Neuronal stem cell (in vitro differentiated cells): Measurements from ENCODE around the gene RGS6.

Experiments
- DNase-seq: peaks from one replicate; pipeline ENCODE4 v3.0.0-alpha.2; 2013; ENCODE audit warnings: low spot score
- H2AFZ ChIP-seq: one replicate; pipeline ENCODE4 v1.6.1; 2013; ENCODE audit warnings: mild to moderate bottlenecking, low read length, inconsistent platforms
- H2AK5ac ChIP-seq: 2 replicates; pipeline ENCODE4 v1.6.1; 2013; ENCODE audit warnings: low read depth, mild to moderate bottlenecking, inconsistent platforms, low read length, moderate library complexity, mixed read lengths
- H2BK120ac ChIP-seq: 2 replicates; pipeline ENCODE4 v1.6.1; 2013; ENCODE audit warnings: low read depth, mild to moderate bottlenecking, inconsistent platforms, low read length, moderate library complexity, mixed read lengths
- H2BK12ac ChIP-seq: one replicate; pipeline ENCODE4 v1.6.1; 2013; ENCODE audit warnings: low read length, inconsistent platforms
- H2BK15ac ChIP-seq: 2 replicates; pipeline ENCODE4 v1.6.1; 2013; ENCODE audit warnings: mild to moderate bottlenecking, low read length, inconsistent platforms, mixed read lengths
- H2BK5ac ChIP-seq: one replicate; pipeline ENCODE4 v1.6.1; 2013; ENCODE audit warnings: inconsistent platforms, mild to moderate bottlenecking, low read length, moderate library complexity
- H3K14ac ChIP-seq: one replicate; pipeline ENCODE4 v1.6.1; 2013; ENCODE audit warnings: low read length, inconsistent platforms
- H3K18ac ChIP-seq: 2 replicates; pipeline ENCODE4 v1.6.1; 2013; ENCODE audit warnings: low read length, inconsistent platforms
- H3K23ac ChIP-seq: 2 replicates; pipeline ENCODE4 v1.6.1; 2013; ENCODE audit warnings: low read depth, mild to moderate bottlenecking, mixed read lengths, low read length, inconsistent platforms; ENCODE audit not compliant: poor library complexity
- H3K27ac ChIP-seq: replicated peaks from 3 replicates; pipeline ENCODE4 v1.5.1; 2013; ENCODE audit warnings: low read length, inconsistent platforms
- H3K27me3 ChIP-seq, 3 experiments: 2 replicates each; pipeline ENCODE4 v1.6.1; 2013; ENCODE audit warnings: low read length in 3 of 3, mild to moderate bottlenecking in 2 of 3, inconsistent platforms in 1 of 3, low read depth in 1 of 3, mixed read lengths in 1 of 3, moderate library complexity in 1 of 3; ENCODE audit not compliant: control insufficient read depth in 3 of 3, insufficient read depth in 3 of 3
- H3K36me3 ChIP-seq, 2 donors: replicated peaks in 1 of 2; 2 replicates each; pipeline ENCODE4 v1.6.1; 2013; ENCODE audit warnings: low read length in 2 of 2; ENCODE audit not compliant: control insufficient read depth in 2 of 2, insufficient read depth in 2 of 2
- H3K4ac ChIP-seq: 2 replicates; pipeline ENCODE4 v1.6.1; 2013; ENCODE audit warnings: inconsistent platforms, mild to moderate bottlenecking, low read length, moderate library complexity
- H3K4me1 ChIP-seq, 2 donors: 1 replicate in 1 of 2; 2 replicates in 1 of 2; pipeline ENCODE4 v1.6.1; 2013; ENCODE audit warnings: low read length in 2 of 2, low read depth in 1 of 2; ENCODE audit not compliant: control insufficient read depth in 2 of 2, insufficient read depth in 1 of 2
- H3K4me2 ChIP-seq: one replicate; pipeline ENCODE4 v1.6.1; 2013; ENCODE audit warnings: mild to moderate bottlenecking, low read length, inconsistent platforms; ENCODE audit not compliant: insufficient read depth, poor library complexity, severe bottlenecking
- H3K4me3 ChIP-seq, 2 donors: 2 replicates each; pipeline ENCODE4 v1.5.1; 2013; ENCODE audit warnings: low read length in 2 of 2, mild to moderate bottlenecking in 2 of 2, inconsistent platforms in 1 of 2, moderate library complexity in 1 of 2
- H3K79me1 ChIP-seq: one replicate; pipeline ENCODE4 v1.6.1; 2013; ENCODE audit warnings: low read depth, mild to moderate bottlenecking, inconsistent platforms, low read length, moderate library complexity
- H3K9ac ChIP-seq: one replicate; pipeline ENCODE4 v1.6.1; 2013; ENCODE audit warnings: mild to moderate bottlenecking, low read depth, low read length, inconsistent platforms; ENCODE audit not compliant: poor library complexity
- H3K9me3 ChIP-seq, 2 donors: replicated peaks in 1 of 2; 2 replicates each; pipeline versions ENCODE3 to v1.6.1; 2013; ENCODE audit warnings: low read length in 2 of 2, mild to moderate bottlenecking in 2 of 2, inconsistent platforms in 1 of 2, low read depth in 1 of 2, mixed read lengths in 1 of 2, moderate library complexity in 1 of 2; ENCODE audit not compliant: control insufficient read depth in 2 of 2, insufficient read depth in 1 of 2
- H4K8ac ChIP-seq: one replicate; pipeline ENCODE4 v1.6.1; 2013; ENCODE audit warnings: low read depth, mild to moderate bottlenecking, inconsistent platforms, low read length, moderate library complexity
- H4K91ac ChIP-seq: one replicate; pipeline ENCODE4 v1.6.1; 2013; ENCODE audit warnings: low read length, low read depth, mild to moderate bottlenecking, inconsistent platforms; ENCODE audit not compliant: poor library complexity
- WGBS, 2 donors: extraction: QIAGEN DNeasy Blood & Tissue Kit; methylation state at CpG; one replicate each; pipeline ENCODE4 v1.1.7; 2013; ENCODE audit warnings: missing lambda C conversion rate in 2 of 2, mixed read lengths in 1 of 2; ENCODE audit not compliant: insufficient read length in 2 of 2, insufficient replicate concordance in 1 of 2; ENCODE audit errors: extremely low coverage in 2 of 2; 5-methylcytosine and 5-hydroxymethylcytosine counted together

Gene RGS6

DNA sequence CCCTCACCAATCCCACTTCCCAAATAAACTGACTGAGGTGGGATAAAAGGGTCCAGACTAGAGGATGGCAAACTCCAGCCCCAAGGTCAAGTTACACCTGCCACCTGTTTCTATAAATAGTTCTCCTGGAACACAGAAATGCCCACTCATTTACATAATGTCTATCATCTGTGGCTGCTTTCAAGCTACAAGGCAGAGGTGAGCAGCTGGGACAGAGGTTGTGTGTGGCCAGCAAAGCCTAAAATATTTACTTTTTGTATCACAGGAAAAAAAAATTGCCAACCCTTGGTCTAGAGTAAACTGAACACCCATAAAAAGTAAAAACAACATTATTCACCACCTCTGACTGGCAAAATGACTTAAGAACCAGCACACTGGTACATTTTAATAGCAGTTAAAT, 269.4 kb downstream of the RGS6 start:
- Histone ChIP-seq H3K4me2 (no peak overlapping the region), H3K9ac (no peak overlapping the region), H3K4ac (no peak overlapping the region), H2BK120ac (no peak overlapping the region), H3K9me3 (peaks cover 0 to 2% of the 10 kb centered on the region in 2 donors), H3K36me3 (no peaks in the 10 kb centered on the region), H2BK5ac (no peak overlapping the region), H2BK12ac (no peak overlapping the region), H3K4me3 (no peak overlapping the region), H2BK15ac (no peak overlapping the region), H3K27ac (no peak overlapping the region), H3K79me1 (no peaks in the 10 kb centered on the region), H3K14ac (no peak overlapping the region), H3K27me3 (no peaks in the 10 kb centered on the region), H3K18ac (no peak overlapping the region), H2AFZ (no peak overlapping the region), H4K91ac (no peak overlapping the region), H3K4me1 (no peaks in the 10 kb centered on the region), H2AK5ac (no peak overlapping the region), H4K8ac (no peak overlapping the region), H3K23ac (no peak overlapping the region)
- no peak for DNase-seq

DNA sequence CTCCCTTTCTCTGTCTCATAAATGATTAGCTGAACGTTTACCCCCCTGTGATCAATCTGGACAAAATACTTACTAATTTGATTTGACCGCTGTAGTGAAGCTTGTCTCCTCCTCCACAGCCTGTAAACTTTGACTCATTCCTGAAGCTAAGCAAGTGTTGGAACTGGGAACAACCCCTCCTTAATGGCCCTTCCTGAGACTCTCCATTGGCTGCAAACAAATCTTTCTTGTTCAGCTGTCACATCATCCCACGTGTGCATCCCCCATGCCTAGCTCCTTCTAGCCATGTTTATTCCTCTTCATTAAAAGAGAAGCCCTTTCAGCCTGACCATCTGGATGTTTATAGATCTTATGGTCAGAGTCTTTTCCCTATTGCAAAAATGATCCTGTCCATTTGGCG, 281.2 kb downstream of the RGS6 start:
- Histone ChIP-seq H4K8ac (no peak overlapping the region), H2AK5ac (no peak overlapping the region), H3K14ac (no peak overlapping the region), H3K27ac (no peak overlapping the region), H3K4me3 (no peak overlapping the region), H2BK15ac (no peak overlapping the region), H4K91ac (no peak overlapping the region), H2AFZ (no peak overlapping the region), H3K9me3 (no peaks in the 10 kb centered on the region), H3K18ac (no peak overlapping the region), H3K4ac (no peak overlapping the region), H2BK12ac (no peak overlapping the region), H3K4me1 (peaks cover 0 to 1% of the 10 kb centered on the region in 2 donors), H3K27me3 (no peaks in the 10 kb centered on the region), H3K9ac (no peak overlapping the region), H2BK5ac (no peak overlapping the region), H3K23ac (no peak overlapping the region), H2BK120ac (no peak overlapping the region), H3K36me3 (no peaks in the 10 kb centered on the region), H3K79me1 (no peaks in the 10 kb centered on the region), H3K4me2 (no peak overlapping the region)
- WGBS, 2 donors = no CpG with 5 or more reads among the region's 4 CpGs
- DNase-seq = no peak

DNA sequence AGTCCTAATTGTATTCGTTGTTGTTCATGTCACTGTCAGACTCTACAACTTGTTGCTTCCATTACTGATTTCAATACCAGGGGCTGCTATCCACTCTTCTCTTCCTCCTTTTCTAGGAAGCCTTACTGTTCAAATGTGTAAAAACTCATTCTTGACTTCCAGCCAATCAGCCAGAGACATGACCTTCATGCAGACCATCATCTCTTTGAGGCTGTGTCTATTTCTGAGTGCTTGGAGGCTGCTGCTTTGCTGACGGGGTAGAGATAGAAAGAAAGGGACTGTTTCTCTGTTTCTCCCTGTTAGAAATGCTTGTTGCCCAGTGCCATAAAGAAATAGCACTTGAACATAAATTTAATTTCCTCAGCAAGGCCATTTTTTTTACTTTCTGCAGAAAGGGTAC, 282.9 kb downstream of the RGS6 start:
- no peak overlapping the region for H2AK5ac ChIP-seq
- no peak overlapping the region for H2BK12ac ChIP-seq
- no peak overlapping the region for H3K9ac ChIP-seq
- H3K14ac ChIP-seq = no peak overlapping the region
- H3K4me1 ChIP-seq = no peaks in the 10 kb centered on the region
- H2BK15ac ChIP-seq = no peak overlapping the region
- H3K4ac ChIP-seq = no peak overlapping the region
- H3K36me3 ChIP-seq = no peaks in the 10 kb centered on the region
- H4K8ac ChIP-seq = no peak overlapping the region
- H3K18ac ChIP-seq = no peak overlapping the region
- no peaks in the 10 kb centered on the region for H3K79me1 ChIP-seq
- H3K4me3 ChIP-seq = no peak overlapping the region
- H2AFZ ChIP-seq = no peak overlapping the region
- H4K91ac ChIP-seq = no peak overlapping the region
- DNase-seq = no peak
- no peak overlapping the region for H2BK120ac ChIP-seq
- no peak overlapping the region for H3K23ac ChIP-seq
- no peak overlapping the region for H2BK5ac ChIP-seq
- H3K27me3 ChIP-seq = no peaks in the 10 kb centered on the region
- H3K27ac ChIP-seq = no peak overlapping the region
- H3K9me3 ChIP-seq = peaks cover 0 to 2% of the 10 kb centered on the region in 2 donors
- no CpG with 5 or more reads among the region's 2 CpGs for WGBS, 2 donors
- H3K4me2 ChIP-seq = no peak overlapping the region

DNA sequence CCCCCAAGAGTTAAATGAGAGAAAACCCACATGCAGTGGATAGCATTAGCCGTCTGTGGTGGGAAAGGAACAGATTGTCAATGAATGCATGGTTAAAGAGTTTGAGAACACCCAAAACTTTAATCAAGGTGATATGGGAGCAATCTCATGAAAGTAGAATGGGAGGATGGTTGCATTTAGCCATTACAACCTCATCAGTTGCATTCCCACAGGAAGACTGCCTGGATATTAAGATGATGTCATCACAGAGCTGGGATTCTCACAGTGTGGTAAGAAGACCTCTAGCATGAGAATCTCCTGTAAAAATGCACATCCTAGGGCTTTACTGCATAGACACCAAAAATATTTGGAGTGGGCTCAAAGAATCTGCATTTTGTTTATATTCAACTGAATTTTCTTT, 284.9 kb downstream of the RGS6 start:
- no peak for DNase-seq
- Histone ChIP-seq H3K9ac (no peak overlapping the region), H3K4ac (no peak overlapping the region), H2BK15ac (no peak overlapping the region), H3K27me3 (no peaks in the 10 kb centered on the region), H3K27ac (no peak overlapping the region), H3K14ac (no peak overlapping the region), H2AK5ac (no peak overlapping the region), H2BK120ac (no peak overlapping the region), H3K36me3 (no peaks in the 10 kb centered on the region), H4K8ac (no peak overlapping the region), H2BK12ac (no peak overlapping the region), H3K23ac (no peak overlapping the region), H3K79me1 (no peaks in the 10 kb centered on the region), H2BK5ac (no peak overlapping the region), H3K4me2 (no peak overlapping the region), H3K9me3 (peaks cover 2 to 5% of the 10 kb centered on the region in 2 donors), H3K18ac (no peak overlapping the region), H4K91ac (no peak overlapping the region), H3K4me1 (no peaks in the 10 kb centered on the region), H3K4me3 (no peak overlapping the region), H2AFZ (no peak overlapping the region)
- WGBS, 2 donors = no CpG with 5 or more reads among the region's 1 CpG
